Measurements from ENCODE around the gene TMA7.

- no peak for TF ChIP-seq CTCF (conservative IDR thresholded peaks at IDR 0.05; ENCODE audit: low read length)
- no peak for TF ChIP-seq EZH2phosphoT487 (IDR thresholded peaks at IDR 0.05; ENCODE audit: borderline replicate concordance, low read depth, low read length)
Measured at GRCh38 chr3:48410205-48411040, 29.6 kb upstream of the TMA7 start.
